ENCODE data around the gene PFKP.

- TF ChIP-seq CTCF (IDR thresholded peaks at IDR 0.05) (no peak), EZH2 (IDR thresholded peaks at IDR 0.05) (no peak)
Observed at GRCh38 chr10:3128379-3129130, 61.2 kb downstream of the PFKP start.

All from neural progenitor cell (in vitro differentiated cells).